Liver (tissue), 9 donors: Measurements from ENCODE around the gene SYK. TPM values are rescaled to one million over a fixed set of nuclear protein-coding genes. Genes with fewer than 3 reads are reported as not detected.

Experiments
- DNase-seq: peaks from one replicate; pipeline ENCODE4 v3.0.0-alpha.2; 2017; ENCODE audit warnings: low spot score
- H3K27ac ChIP-seq, 2 donors: one replicate each; pipeline ENCODE4 v1.7.0; 2013; ENCODE audit warnings: inconsistent platforms in 2 of 2, low read length in 2 of 2, control low read depth in 1 of 2, low read depth in 1 of 2, mild to moderate bottlenecking in 1 of 2
- H3K27me3 ChIP-seq, 4 donors: one replicate each; pipeline versions ENCODE4 v1.6.1 to v1.7.0; 2013; ENCODE audit warnings: low read length in 3 of 4, inconsistent platforms in 1 of 4, mild to moderate bottlenecking in 1 of 4, moderate library complexity in 1 of 4; ENCODE audit not compliant: control insufficient read depth in 4 of 4, insufficient read depth in 4 of 4
- H3K36me3 ChIP-seq, 4 donors: one replicate each; pipeline versions ENCODE4 v1.6.1 to v1.7.0; 2013; ENCODE audit warnings: low read length in 3 of 4, mild to moderate bottlenecking in 3 of 4, low read depth in 1 of 4, moderate library complexity in 1 of 4; ENCODE audit not compliant: control insufficient read depth in 4 of 4, insufficient read depth in 3 of 4
- H3K4me1 ChIP-seq, 4 donors: one replicate each; pipeline versions ENCODE4 v1.6.1 to v1.7.0; 2013; ENCODE audit warnings: low read length in 3 of 4, mild to moderate bottlenecking in 3 of 4, moderate library complexity in 1 of 4; ENCODE audit not compliant: control insufficient read depth in 4 of 4, insufficient read depth in 4 of 4
- H3K4me3 ChIP-seq, 3 donors: one replicate each; pipeline versions ENCODE4 v1.6.1 to v1.7.0; 2013; ENCODE audit warnings: low read length in 3 of 3, control low read depth in 1 of 3, low read depth in 1 of 3, mild to moderate bottlenecking in 1 of 3
- H3K9ac ChIP-seq, 2 donors: one replicate each; pipeline ENCODE4 v1.7.0; 2013; ENCODE audit warnings: low read length in 2 of 2, mild to moderate bottlenecking in 2 of 2, moderate library complexity in 2 of 2, control low read depth in 1 of 2, low read depth in 1 of 2
- H3K9me3 ChIP-seq, 4 donors: one replicate each; pipeline versions ENCODE4 v1.6.1 to v1.7.0; 2013; ENCODE audit warnings: low read length in 3 of 4; ENCODE audit not compliant: control insufficient read depth in 4 of 4
- FOXA1 ChIP-seq: IDR thresholded peaks from 2 replicates; pipeline ENCODE4 v1.6.1; 2016; ENCODE audit warnings: antibody characterized with exemption
- FOXA2 ChIP-seq: IDR thresholded peaks from 2 replicates; pipeline ENCODE4 v1.6.1; 2016; ENCODE audit warnings: antibody characterized with exemption
- HNF4A ChIP-seq, 2 donors: conservative IDR thresholded peaks; 2 replicates each; pipeline ENCODE4 v1.6.1; 2016; ENCODE audit warnings: antibody characterized with exemption in 2 of 2, mild to moderate bottlenecking in 2 of 2
- JUND ChIP-seq, 2 donors: IDR thresholded peaks; 2 replicates each; pipeline ENCODE4 v1.6.1; 2016; ENCODE audit warnings: antibody characterized with exemption in 2 of 2
- WGBS: extraction: QIAGEN DNeasy Blood & Tissue Kit; methylation state at CpG from one replicate; pipeline ENCODE4 v1.1.7; 2013; 5-methylcytosine and 5-hydroxymethylcytosine counted together
- polyA plus RNA-seq, 2 donors: library from polyadenylated mRNA; stranded (reverse) in 1 of 2; unstranded in 1 of 2; fragments of 200-250 nt in 1 of 2; fragments of >200 nt in 1 of 2; fragmentation: Nextera tagmentation in 1 of 2; extraction: Ambion mirVana in 1 of 2; gene quantifications; one replicate each; pipeline versions ENCODE4 v1.2.1 to v1.2.3, GENCODE V29; 2013 to 2015
- total RNA-seq, 2 donors: library from RNA; depleted of rRNA; stranded (reverse); fragments of >200 nt; gene quantifications; one replicate each; pipeline ENCODE4 v1.2.3, GENCODE V29; 2014
- TF ChIP-seq, protein P1 (sequence below): IDR thresholded peaks from 2 replicates; pipeline ENCODE4 v1.6.1; 2016; ENCODE audit warnings: antibody characterized with exemption
- TF ChIP-seq, protein P2 (sequence below): IDR thresholded peaks from 2 replicates; pipeline ENCODE4 v1.6.1; 2016; ENCODE audit warnings: antibody characterized with exemption
- TF ChIP-seq, protein P3 (sequence below): IDR thresholded peaks from 2 replicates; pipeline ENCODE4 v1.6.1; 2016; ENCODE audit warnings: antibody characterized with exemption, mild to moderate bottlenecking
- donor health status: healthy.
- donor health status: healthy.
- donor health status: healthy.
- donor health status: healthy.
- donor health status: healthy.

SYK gene
- total and polyA plus RNA-seq, 4 donors = 2.0 to 15.4 (median 4.1) TPM

GRCh38 chr9:90826326-90827020 lies 24.9 kb downstream of the SYK start:
- no peaks in the 10 kb centered on the region for H3K36me3 ChIP-seq
- H3K4me1 ChIP-seq = no peaks in the 10 kb centered on the region
- no peak overlapping the region for H3K4me3 ChIP-seq
- no peaks in the 10 kb centered on the region for H3K27me3 ChIP-seq
- H3K27ac ChIP-seq = no peak overlapping the region
- TF ChIP-seq, protein P1, sequence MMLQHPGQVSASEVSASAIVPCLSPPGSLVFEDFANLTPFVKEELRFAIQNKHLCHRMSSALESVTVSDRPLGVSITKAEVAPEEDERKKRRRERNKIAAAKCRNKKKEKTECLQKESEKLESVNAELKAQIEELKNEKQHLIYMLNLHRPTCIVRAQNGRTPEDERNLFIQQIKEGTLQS = no peak
- 85% methylated on average over 5 of the region's 5 CpGs for WGBS
- no peak overlapping the region for H3K9ac ChIP-seq
- DNase-seq = no peak
- H3K9me3 ChIP-seq = no peaks in the 10 kb centered on the region

DNA sequence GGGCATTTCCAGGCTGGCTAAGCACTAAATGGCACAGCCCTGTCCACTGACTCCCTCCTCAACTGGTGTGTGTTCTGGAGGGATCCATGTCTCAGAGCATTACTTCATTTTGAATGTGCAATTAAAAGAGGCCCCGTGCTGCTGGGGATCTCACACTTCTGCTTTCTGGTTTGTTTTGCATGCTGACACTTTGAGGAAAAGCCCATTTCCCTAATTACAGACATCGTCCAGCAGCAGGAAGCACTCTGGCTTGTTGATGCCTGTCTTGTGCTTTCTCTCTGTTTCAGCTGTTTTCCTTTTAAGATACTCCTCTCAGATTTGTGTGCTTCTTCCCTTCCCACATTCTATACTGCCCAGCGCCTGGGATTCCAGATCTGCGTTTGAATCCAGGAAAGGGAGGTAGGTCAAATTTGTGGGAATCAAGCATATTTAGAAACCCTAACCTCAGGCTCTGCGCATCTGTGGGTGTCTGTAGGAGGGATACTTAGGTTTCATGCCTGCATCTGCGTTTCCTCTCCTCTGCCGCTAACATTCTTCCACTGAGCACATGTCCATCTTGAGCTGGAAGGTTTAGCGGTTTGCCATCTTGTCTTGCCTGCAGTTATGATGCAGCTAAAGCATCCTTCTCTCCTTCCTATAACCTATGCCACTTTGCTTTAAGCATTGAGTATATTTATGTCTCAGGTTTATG lies 25.7 kb downstream of the SYK start:
- H3K4me3 ChIP-seq = no peak overlapping the region
- no peak for DNase-seq
- TF ChIP-seq, protein P2, sequence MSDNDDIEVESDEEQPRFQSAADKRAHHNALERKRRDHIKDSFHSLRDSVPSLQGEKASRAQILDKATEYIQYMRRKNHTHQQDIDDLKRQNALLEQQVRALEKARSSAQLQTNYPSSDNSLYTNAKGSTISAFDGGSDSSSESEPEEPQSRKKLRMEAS = peak; percentile 24
- TF ChIP-seq FOXA2 (no peak), FOXA1 (no peak), HNF4A (conservative IDR thresholded peaks at IDR 0.05) (no peak)

DNA sequence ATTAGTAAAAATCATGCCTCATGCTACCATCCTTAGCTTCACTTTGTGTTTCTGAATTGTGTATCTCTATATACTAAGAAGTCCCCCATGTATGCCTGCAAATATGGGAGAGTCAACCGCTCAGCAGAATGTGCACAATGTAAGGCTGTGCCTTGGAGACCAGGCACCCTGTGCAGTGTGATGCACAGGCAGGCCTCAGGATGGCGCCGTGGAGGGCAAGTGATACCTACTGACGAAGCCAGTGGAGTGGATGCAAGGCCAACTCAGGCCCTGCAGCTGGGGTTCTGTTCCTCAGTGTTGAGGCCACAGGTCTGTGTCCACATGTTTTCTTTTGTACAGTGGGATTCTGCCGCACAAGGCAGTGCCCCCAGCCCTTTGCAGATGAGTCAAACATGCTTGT lies 28.4 kb downstream of the SYK start:
- Histone ChIP-seq H3K4me3 (no peak overlapping the region), H3K9me3 (peaks cover 0 to 3% (median 0%) of the 10 kb centered on the region in 4 donors), H3K27ac (no peak overlapping the region), H3K9ac (no peak overlapping the region), H3K27me3 (no peaks in the 10 kb centered on the region), H3K36me3 (no peaks in the 10 kb centered on the region), H3K4me1 (no peaks in the 10 kb centered on the region)
- DNase-seq = peak; percentile 17
- WGBS = 88% methylated on average over 5 of the region's 5 CpGs
- no peak for TF ChIP-seq JUND (IDR thresholded peaks at IDR 0.05)
- TF ChIP-seq, protein P3, sequence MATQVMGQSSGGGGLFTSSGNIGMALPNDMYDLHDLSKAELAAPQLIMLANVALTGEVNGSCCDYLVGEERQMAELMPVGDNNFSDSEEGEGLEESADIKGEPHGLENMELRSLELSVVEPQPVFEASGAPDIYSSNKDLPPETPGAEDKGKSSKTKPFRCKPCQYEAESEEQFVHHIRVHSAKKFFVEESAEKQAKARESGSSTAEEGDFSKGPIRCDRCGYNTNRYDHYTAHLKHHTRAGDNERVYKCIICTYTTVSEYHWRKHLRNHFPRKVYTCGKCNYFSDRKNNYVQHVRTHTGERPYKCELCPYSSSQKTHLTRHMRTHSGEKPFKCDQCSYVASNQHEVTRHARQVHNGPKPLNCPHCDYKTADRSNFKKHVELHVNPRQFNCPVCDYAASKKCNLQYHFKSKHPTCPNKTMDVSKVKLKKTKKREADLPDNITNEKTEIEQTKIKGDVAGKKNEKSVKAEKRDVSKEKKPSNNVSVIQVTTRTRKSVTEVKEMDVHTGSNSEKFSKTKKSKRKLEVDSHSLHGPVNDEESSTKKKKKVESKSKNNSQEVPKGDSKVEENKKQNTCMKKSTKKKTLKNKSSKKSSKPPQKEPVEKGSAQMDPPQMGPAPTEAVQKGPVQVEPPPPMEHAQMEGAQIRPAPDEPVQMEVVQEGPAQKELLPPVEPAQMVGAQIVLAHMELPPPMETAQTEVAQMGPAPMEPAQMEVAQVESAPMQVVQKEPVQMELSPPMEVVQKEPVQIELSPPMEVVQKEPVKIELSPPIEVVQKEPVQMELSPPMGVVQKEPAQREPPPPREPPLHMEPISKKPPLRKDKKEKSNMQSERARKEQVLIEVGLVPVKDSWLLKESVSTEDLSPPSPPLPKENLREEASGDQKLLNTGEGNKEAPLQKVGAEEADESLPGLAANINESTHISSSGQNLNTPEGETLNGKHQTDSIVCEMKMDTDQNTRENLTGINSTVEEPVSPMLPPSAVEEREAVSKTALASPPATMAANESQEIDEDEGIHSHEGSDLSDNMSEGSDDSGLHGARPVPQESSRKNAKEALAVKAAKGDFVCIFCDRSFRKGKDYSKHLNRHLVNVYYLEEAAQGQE = no peak

More for the DNA sequence above, 25.7 kb downstream of the SYK start:
- no peak overlapping the region for H3K27ac ChIP-seq
- no peaks in the 10 kb centered on the region for H3K9me3 ChIP-seq
- no peaks in the 10 kb centered on the region for H3K4me1 ChIP-seq
- WGBS = 59% methylated on average over 8 of the region's 8 CpGs
- H3K27me3 ChIP-seq = no peaks in the 10 kb centered on the region
- no peaks in the 10 kb centered on the region for H3K36me3 ChIP-seq
- no peak overlapping the region for H3K9ac ChIP-seq
